Retinal pigment epithelial cell (primary cell): Measurements from ENCODE around the gene MTHFR.

Experiments
- DNase-seq: peaks from one replicate; pipeline ENCODE4 v3.0.0-alpha.2; 2010; ENCODE audit warnings: low read depth
- H3K4me3 ChIP-seq: 2 replicates; pipeline ENCODE4 v1.5.1; 2011; ENCODE audit warnings: mild to moderate bottlenecking, low read length, control low read depth, moderate library complexity
- TF ChIP-seq, protein P1 (sequence below): conservative IDR thresholded peaks from 2 replicates; pipeline ENCODE4 v1.5.1; 2011; ENCODE audit warnings: low read depth, low read length, control low read depth, inconsistent platforms

Gene MTHFR

DNA sequence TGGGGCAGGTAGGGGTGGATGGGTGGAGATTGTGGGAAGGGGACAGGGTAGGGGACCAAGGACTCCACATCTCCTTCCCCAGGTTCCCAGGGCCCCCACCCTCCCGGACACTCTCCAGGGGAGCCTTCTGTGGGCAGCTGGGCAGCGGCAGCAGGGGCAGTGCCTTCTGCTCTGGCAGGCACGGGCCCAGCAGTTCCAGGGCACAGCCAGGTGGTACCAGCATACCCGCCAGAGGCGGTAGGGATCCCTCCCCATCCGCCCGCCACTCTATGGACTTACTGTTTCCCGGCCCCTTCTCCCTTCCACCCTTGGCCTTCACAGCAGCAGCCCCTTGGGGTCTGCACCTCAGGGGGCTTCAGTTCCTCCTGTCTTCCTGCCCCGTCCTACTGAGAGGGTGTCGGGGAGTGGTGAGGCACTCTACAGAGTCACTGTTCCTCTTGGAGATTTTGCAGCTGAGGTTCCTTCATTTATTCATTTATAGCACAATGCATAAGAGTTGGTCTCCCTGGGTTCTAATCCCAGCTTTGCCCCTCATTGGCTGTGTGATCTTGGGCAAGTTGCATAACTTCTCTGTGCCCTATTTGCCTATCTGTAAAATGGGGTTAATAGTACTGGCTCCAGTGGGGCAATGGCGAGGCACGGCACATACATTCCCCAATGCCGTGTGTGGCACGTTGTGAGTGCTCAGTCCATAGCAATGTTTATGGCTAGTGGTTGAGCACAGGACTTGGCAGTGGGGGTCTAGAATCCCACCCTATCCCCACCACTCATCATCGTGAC lies 26.7 kb downstream of the MTHFR start:
- no peak overlapping the region for H3K4me3 ChIP-seq
- DNase-seq: no peak
- TF ChIP-seq, protein P1, sequence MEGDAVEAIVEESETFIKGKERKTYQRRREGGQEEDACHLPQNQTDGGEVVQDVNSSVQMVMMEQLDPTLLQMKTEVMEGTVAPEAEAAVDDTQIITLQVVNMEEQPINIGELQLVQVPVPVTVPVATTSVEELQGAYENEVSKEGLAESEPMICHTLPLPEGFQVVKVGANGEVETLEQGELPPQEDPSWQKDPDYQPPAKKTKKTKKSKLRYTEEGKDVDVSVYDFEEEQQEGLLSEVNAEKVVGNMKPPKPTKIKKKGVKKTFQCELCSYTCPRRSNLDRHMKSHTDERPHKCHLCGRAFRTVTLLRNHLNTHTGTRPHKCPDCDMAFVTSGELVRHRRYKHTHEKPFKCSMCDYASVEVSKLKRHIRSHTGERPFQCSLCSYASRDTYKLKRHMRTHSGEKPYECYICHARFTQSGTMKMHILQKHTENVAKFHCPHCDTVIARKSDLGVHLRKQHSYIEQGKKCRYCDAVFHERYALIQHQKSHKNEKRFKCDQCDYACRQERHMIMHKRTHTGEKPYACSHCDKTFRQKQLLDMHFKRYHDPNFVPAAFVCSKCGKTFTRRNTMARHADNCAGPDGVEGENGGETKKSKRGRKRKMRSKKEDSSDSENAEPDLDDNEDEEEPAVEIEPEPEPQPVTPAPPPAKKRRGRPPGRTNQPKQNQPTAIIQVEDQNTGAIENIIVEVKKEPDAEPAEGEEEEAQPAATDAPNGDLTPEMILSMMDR: no peak

DNA sequence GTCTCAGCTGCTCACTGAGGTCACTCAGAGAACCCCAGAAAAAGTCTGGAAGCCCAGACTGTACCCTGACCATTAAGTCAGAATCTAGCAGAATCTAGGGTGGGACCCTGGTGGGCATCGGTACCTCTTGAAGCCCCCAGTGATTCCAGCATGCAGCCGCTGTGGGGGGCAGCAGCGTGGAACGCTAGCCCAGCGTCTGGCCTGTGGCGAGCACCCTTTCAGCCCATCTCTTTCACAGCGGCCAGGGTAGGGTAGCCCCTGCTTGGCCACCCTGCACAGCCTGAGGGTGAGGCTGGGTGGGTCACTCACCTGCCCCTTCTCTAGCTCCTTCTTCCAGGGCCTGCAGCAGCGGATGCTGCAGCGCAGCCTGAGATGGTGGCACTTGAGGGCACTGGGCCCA lies 27.4 kb downstream of the MTHFR start:
- TF ChIP-seq, protein P1: no peak
- DNase-seq: no peak
- no peak overlapping the region for H3K4me3 ChIP-seq

DNA sequence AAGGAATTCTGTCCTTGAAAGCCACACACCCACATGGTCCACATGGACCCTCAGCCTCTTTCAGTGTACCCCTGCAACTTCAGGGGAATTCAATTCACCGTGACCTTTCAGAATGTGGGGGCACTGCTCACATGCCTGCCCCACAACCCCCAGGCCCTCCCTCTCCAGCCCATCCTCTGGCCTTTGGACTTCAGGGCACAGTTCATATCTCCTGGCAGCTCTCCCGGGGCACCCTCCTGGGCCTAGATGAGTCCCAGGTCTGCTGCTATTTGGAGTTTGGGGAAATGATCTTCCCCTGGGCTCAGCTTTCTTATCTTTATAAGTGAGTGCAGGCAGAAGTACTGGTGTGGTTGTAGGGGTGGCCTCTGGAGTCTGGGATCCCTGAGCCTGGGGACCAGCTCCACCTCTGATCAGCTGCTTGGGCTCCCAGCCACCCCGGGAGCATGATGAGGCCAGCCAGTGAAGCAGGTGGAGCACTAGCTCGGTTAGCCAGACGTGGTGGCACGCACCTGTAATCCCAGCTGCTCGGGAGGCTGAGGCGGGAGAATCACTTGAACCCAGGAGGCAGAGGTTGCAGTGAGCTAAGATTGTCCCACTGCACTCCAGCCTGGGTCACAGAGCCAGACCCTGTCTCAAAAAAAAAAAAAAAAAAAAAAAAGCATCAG lies 28.0 kb downstream of the MTHFR start:
- no peak for DNase-seq
- no peak overlapping the region for H3K4me3 ChIP-seq
- TF ChIP-seq, protein P1: no peak

DNA sequence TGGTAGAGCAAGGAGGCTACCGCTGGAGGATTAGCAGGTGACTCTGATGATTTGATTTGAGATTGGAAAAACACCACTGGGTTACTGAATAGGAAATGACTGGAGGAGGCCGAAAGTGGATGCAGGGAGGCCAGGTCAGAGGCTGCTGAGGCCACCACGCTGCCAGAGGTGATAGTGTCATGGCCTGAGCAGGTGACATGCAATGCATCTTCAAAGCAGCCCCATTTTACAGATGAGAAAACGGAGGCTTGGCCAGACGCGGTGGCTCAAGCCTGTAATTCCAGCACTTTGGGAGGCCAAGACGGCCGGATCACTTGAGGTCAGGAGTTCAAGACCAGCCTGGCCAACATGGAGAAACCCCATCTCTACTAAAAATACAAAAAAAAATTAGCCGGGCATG lies 31.0 kb downstream of the MTHFR start:
- no peak overlapping the region for H3K4me3 ChIP-seq
- TF ChIP-seq, protein P1: no peak
- no peak for DNase-seq

DNA sequence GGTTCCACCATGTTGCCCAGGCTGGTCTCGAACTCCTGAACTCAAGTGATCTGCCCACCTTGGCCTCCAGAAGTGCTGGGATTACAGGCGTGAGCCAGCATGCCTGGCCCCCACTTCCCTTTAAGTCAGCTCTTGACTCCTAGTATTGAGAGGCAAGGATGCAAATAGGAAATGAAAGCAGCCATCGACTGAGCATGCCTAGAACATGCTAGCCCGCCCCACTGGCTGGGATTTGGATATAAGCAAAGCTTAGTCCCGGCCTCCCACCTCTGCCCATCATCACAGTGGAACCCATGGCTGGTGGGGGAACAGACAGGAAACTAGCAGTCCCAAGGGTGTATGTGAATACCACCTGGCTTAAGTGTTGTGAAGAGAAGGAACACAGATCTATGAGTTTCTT lies 33.3 kb downstream of the MTHFR start:
- DNase-seq: no peak
- no peak overlapping the region for H3K4me3 ChIP-seq
- TF ChIP-seq, protein P1: no peak

DNA sequence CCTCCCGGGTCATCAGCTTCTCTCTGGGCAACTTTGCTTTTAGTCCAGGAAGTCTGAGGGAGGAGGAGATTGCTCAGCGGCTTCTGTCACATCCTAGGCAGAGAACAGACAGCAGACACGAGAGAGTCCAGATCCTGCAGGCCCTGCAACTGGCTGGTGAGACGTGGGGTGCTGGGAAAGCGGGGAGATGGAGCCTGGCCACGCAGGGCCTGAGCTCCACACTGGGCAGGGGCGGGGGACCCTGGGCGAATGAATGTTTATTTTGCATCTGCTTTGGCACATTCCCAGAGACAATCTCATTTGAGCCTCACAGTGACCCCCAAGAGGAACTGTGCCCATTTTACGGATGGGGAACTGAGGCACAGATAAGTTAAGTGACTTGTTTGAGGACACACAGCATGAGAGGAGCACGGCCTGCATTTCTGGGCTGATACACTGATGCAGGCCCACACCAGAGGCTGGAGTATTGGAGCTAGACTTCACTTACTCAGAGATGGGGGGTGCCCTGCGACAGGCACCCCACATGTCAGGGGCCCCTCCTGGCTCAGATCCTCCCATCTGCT lies 34.2 kb downstream of the MTHFR start:
- no peak overlapping the region for H3K4me3 ChIP-seq
- no peak for DNase-seq
- TF ChIP-seq, protein P1: no peak

DNA sequence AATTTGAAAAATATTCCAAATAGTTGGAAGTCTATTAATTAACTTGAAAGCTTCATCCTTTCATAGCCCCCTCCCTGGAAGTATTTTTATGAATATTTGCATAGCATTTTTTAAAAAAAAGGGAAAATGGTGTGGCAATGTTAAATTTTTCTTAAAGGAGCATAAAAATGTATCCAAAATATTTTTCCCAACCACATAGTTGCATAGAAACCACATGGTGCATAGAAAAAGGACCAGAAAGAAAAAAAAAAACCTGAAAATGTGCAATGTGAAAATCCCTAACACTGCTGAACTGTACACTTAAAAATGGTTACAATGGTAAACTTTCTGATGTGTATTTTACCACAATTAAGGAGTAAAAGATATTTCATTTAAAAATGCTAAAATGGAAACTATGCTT lies 35.8 kb downstream of the MTHFR start:
- H3K4me3 ChIP-seq: no peak overlapping the region
- TF ChIP-seq, protein P1: no peak
- DNase-seq: no peak
